Psoas muscle (tissue), 8 donors: ENCODE measurements around the gene TIMM44. TPM values are rescaled to one million over a fixed set of nuclear protein-coding genes. Genes with fewer than 3 reads are reported as not detected.

Experiments
- ATAC-seq, 4 donors: fragments of 200-7000 bp; cut with Tn5 transposase; one replicate each; pipeline ENCODE4 v1.9.1; 2020; ENCODE audit warnings: moderate library complexity in 3 of 4, mild to moderate bottlenecking in 2 of 4
- DNase-seq, 2 donors: peaks; one replicate each; pipeline ENCODE4 v3.0.0-alpha.2; 2020
- H3K27ac ChIP-seq: fragments of 200-600 bp; one replicate; pipeline ENCODE4 v1.8.0; 2022
- H3K27me3 ChIP-seq, 3 donors: fragments of 200-600 bp in 1 of 3; one replicate each; pipeline versions ENCODE4 v1.6.1 to v1.8.0; 2013 to 2022; ENCODE audit warnings: low read length in 2 of 3, mild to moderate bottlenecking in 2 of 3, moderate library complexity in 1 of 3; ENCODE audit not compliant: insufficient read depth in 3 of 3
- H3K36me3 ChIP-seq, 2 donors: fragments of 200-600 bp in 1 of 2; one replicate each; pipeline versions ENCODE4 v1.6.1 to v1.8.0; 2013 to 2022; ENCODE audit warnings: low read depth in 1 of 2, mild to moderate bottlenecking in 1 of 2, moderate library complexity in 1 of 2; ENCODE audit not compliant: insufficient read depth in 1 of 2
- H3K4me1 ChIP-seq: fragments of 200-600 bp; one replicate; pipeline ENCODE4 v1.8.0; 2022
- H3K4me3 ChIP-seq: fragments of 200-600 bp; one replicate; pipeline ENCODE4 v1.8.0; 2022; ENCODE audit warnings: mild to moderate bottlenecking
- H3K9me3 ChIP-seq: fragments of 200-600 bp; one replicate; pipeline ENCODE4 v1.8.0; 2022
- WGBS, 3 donors: extraction: QIAGEN DNeasy Blood & Tissue Kit; methylation state at CpG; one replicate each; pipeline versions ENCODE4 v1.1.6 to v1.1.7; 2013; 5-methylcytosine and 5-hydroxymethylcytosine counted together
- intact Hi-C, 2 donors: fragments of 100-400 bp; cut with DNase I; formaldehyde crosslinking; loops; one replicate each; pipeline versions ENCODE4 v1.11.0 to v1.14.2; 2022
- polyA plus RNA-seq, 3 donors: library from polyadenylated mRNA; stranded (reverse); fragments of 200-250 nt; gene quantifications; one replicate each; pipeline ENCODE4 v1.2.3, GENCODE V29; 2013
- total RNA-seq, 4 donors: library from RNA; stranded (reverse); fragmentation: NEBNext Ultra II Directional in 2 of 4; extraction: Animal tissue kit (Norgen Biotek cat#: 25700) in 2 of 4; gene quantifications; one replicate each; pipeline versions ENCODE4 v1.2.1 to v1.2.4, GENCODE V29; 2021 to 2023
- TF ChIP-seq, protein P1 (sequence below): fragments of 200-600 bp; IDR thresholded peaks from one replicate; pipeline ENCODE4 v1.8.0; 2022; ENCODE audit warnings: antibody characterized with exemption
- donor health status: healthy with polysubstance abuse.
- donor health status: DM: no; HTN: no; CAD: no; lungs with moderate emphysema.
- donor health status: Bipolar disorder and iron deficiency.
- donor health status: healthy.
- donor health status: DM: yes; HTN: yes; CAD: no.
- donor health status: DM: no; HTN: no; CAD: no.
- donor health status: DM: no; HTN: no; CAD: no.
- donor health status: DM: yes; HTN: yes; CAD: no.

Gene TIMM44
- total and polyA plus RNA-seq, 7 donors = 67.0 to 173 (median 95.1) TPM

DNA sequence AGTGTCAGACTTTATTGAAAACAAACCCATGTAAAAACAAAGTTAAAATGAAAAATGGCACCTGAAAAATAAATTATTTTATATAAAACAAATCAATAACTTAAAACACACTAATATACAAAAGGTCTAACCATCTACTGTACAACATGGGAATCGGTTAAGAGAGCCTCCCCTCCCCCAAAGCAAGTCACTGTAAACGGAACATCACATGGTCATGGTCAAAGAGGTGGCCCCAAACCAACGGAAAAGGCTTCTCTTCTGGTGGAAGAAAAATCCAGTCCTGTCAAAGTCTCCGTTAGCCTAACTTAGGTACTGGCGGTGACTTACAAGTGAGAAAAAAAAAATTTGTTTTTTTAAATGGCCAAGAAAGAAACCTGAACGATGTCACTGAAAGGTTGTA, 15.7 kb upstream of the TIMM44 start:
- intact Hi-C loops = no loop called here
- no peaks in the 10 kb centered on the region for H3K4me1 ChIP-seq
- no peak overlapping the region for H3K4me3 ChIP-seq
- no peaks in the 10 kb centered on the region for H3K9me3 ChIP-seq
- TF ChIP-seq, protein P1, sequence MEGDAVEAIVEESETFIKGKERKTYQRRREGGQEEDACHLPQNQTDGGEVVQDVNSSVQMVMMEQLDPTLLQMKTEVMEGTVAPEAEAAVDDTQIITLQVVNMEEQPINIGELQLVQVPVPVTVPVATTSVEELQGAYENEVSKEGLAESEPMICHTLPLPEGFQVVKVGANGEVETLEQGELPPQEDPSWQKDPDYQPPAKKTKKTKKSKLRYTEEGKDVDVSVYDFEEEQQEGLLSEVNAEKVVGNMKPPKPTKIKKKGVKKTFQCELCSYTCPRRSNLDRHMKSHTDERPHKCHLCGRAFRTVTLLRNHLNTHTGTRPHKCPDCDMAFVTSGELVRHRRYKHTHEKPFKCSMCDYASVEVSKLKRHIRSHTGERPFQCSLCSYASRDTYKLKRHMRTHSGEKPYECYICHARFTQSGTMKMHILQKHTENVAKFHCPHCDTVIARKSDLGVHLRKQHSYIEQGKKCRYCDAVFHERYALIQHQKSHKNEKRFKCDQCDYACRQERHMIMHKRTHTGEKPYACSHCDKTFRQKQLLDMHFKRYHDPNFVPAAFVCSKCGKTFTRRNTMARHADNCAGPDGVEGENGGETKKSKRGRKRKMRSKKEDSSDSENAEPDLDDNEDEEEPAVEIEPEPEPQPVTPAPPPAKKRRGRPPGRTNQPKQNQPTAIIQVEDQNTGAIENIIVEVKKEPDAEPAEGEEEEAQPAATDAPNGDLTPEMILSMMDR = no peak
- no peaks in the 10 kb centered on the region for H3K27me3 ChIP-seq
- 61 to 69% (median 66%) methylated on average over 6 of the region's 6 CpGs for WGBS, 3 donors
- H3K27ac ChIP-seq = no peak overlapping the region
- ATAC-seq (no peak), DNase-seq (no peak)
- H3K36me3 ChIP-seq = peaks cover 0 to 61% of the 10 kb centered on the region in 2 donors

DNA sequence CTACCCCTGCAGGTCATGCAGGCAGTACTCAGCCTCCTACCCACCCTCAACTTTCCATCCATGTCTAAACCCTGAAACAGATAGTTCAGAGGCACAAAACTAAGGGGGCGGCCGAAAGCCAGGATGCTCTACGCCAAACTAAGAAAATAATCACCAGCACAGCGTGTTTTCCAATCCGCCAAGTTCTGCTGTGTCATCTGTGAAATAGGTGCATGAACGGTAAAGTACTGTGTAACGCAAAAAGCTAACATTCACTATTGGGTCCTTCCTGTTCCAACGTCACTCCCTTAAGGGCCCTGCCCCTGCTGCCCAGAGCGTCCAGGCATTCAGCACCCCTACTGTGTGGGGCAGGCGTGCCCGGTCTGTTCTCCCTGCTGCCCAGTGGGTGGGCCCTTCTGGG, 12.2 kb upstream of the TIMM44 start:
- H3K36me3 ChIP-seq = peaks cover 0 to 26% of the 10 kb centered on the region in 2 donors
- no peak overlapping the region for H3K27ac ChIP-seq
- H3K27me3 ChIP-seq = no peaks in the 10 kb centered on the region
- intact Hi-C loops = no loop called here
- no peak for ATAC-seq
- H3K9me3 ChIP-seq = no peaks in the 10 kb centered on the region
- WGBS, 3 donors = 87 to 90% (median 88%) methylated on average over 11 of the region's 11 CpGs
- DNase-seq = no peak
- TF ChIP-seq, protein P1 = no peak
- H3K4me1 ChIP-seq = peaks cover 19% of the 10 kb centered on the region
- H3K4me3 ChIP-seq = no peak overlapping the region

DNA sequence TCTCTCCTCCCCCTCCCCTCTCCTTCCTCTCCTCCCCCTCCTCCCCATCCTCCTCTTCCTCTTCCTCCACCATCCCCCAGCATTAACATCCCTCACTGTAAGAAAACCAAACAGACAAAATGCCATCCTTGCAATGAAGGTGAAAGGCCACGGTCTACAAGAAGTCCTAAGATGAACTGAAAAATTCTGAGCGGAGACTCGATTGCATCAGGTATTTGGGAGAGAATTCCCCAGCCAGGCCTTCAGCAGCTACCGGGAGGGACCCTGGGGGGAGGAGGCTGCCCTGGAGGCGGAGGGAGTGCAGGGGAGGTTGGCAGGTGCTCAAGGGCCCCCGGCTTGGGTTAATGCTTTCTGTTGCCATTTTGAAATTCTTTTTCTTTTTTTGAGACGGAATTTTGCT, 10.1 kb upstream of the TIMM44 start:
- Histone ChIP-seq H3K4me3 (no peak overlapping the region), H3K9me3 (no peaks in the 10 kb centered on the region), H3K4me1 (peaks cover 19% of the 10 kb centered on the region), H3K27ac (no peak overlapping the region), H3K27me3 (no peaks in the 10 kb centered on the region), H3K36me3 (peaks cover 0 to 11% of the 10 kb centered on the region in 2 donors)
- no peak for ATAC-seq
- no peak for DNase-seq
- TF ChIP-seq, protein P1 = no peak
- intact Hi-C loops = loop anchor here in 1 of 2 donors (5.0 kb wide), 1 partner anchor 49 kb away; no protein-coding TSS in a partner anchor
- 78 to 81% (median 78%) methylated on average over 7 of the region's 7 CpGs for WGBS, 3 donors

DNA sequence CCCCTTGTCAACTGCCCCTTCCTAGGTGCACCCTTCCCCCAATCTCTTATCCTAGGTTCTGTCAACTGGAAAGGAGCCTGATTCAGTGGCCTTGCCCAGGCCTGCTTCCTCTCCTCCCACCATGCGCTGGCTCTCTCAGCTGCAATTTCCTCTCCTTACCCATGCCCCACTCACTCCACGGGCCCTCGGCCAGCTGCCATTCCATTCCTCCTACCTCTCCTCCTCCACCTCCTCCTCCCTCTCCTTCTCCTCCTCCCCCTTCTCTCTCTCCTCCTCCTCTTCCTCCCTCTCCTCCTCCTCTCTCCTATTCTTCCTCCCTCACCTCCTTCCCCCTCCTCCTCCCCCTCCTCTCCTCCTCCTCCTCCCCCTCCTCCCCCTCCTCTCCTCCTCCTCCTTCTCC, 9.6 kb upstream of the TIMM44 start:
- Histone ChIP-seq H3K9me3 (no peaks in the 10 kb centered on the region), H3K4me1 (peaks cover 19% of the 10 kb centered on the region), H3K27ac (no peak overlapping the region), H3K36me3 (peaks cover 0 to 6% of the 10 kb centered on the region in 2 donors), H3K4me3 (no peak overlapping the region), H3K27me3 (no peaks in the 10 kb centered on the region)
- DNase-seq (no peak), ATAC-seq (no peak)
- intact Hi-C loops = loop anchor here in 1 of 2 donors (5.0 kb wide), 1 partner anchor 49 kb away; no protein-coding TSS in a partner anchor
- WGBS, 3 donors = 30 to 36% (median 31%) methylated on average over 3 of the region's 3 CpGs
- TF ChIP-seq, protein P1 = no peak

DNA sequence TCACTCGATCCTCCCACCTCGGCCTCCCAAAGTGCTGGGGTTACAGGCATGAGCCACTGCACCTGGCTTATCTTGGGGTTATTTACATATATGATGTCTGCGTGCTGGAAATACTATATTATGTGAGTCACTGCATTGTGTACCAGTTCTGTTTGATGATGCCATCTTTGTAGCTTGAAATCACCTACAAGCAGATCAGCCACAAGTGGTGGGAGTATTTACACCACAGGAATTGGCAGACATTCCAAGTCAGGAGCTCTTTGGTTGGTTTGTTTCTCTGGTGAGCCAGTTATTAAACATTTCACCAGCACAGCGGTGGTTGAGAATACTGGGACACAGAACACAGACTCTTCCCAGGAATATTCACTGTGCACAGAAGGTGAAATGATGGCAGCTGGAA, 4.5 kb upstream of the TIMM44 start:
- peaks cover 0 to 3% of the 10 kb centered on the region in 2 donors for H3K36me3 ChIP-seq
- DNase-seq (no peak), ATAC-seq (no peak)
- H3K27ac ChIP-seq = no peak overlapping the region
- no peaks in the 10 kb centered on the region for H3K27me3 ChIP-seq
- H3K9me3 ChIP-seq = no peaks in the 10 kb centered on the region
- intact Hi-C loops = no loop called here
- TF ChIP-seq, protein P1 = no peak
- H3K4me3 ChIP-seq = no peak overlapping the region
- H3K4me1 ChIP-seq = peaks cover 18% of the 10 kb centered on the region
- 94 to 96% (median 95%) methylated on average over 4 of the region's 4 CpGs for WGBS, 3 donors
